Stimulated activated CD4-positive, alpha-beta T cell treated with anti-CD3 and anti-CD28 coated beads, Interleukin-2, amount 100 ng/mL, for 48 hours (primary cell): Measurements from ENCODE around the gene NYAP2.

Source experiments
- DNase-seq, 2 donors: peaks; one replicate each; pipeline ENCODE4 v3.0.0-alpha.2; 2020

NYAP2 gene

DNA sequence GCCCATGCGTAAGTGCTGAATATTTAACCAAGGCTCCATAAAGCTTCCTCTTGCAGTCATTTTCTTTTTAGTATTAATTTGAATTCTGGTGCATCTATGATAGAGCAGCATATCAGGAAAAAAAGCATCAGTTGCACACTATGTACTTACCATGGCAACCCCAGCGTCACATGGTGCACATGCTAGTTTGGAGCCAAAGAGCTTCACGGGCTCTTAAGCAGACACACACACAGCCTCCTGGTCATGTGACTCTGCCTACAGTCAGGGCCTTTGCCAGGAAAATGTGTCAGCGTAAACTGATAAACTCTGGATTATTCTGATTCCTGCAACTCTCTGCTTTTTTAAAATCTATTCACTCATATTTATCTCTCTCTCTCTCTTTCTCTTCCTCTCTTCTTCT, 30.2 kb downstream of the NYAP2 start:
- DNase-seq, result no peak

DNA sequence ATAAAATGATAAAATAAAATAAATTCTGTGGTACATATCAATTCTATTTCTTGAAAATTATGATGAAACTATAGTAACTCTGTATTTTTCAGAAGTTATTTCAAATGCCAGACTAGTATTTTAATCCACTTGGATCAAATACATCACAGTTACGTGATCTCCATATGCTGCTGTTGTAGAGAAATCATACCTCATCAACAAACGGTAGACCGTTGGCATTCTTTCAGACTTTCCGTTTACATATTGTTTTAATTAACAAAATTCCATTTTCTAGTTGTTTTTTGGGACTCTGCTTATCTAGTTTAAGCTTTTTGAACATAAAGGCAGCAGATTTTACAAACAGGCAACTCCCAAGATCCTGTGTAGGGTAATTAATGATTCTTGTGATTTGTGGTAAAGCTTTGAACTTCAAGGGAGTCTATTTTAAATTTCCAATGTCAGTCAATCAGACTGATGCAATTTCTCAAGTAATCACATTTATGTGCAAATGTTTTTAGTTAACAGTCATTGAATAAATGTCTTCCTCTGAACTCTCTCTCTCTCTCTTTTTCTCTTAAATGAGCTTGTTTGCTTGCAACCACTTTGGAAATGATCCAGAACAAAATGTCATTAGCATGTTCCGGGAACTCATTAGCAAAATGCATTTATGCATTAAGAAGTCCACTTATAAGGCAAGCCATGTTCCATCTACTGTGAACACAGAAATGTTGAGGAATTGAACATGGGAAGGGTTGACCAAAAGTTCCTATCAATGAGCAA, 31.8 kb downstream of the NYAP2 start:
- no peak for DNase-seq

DNA sequence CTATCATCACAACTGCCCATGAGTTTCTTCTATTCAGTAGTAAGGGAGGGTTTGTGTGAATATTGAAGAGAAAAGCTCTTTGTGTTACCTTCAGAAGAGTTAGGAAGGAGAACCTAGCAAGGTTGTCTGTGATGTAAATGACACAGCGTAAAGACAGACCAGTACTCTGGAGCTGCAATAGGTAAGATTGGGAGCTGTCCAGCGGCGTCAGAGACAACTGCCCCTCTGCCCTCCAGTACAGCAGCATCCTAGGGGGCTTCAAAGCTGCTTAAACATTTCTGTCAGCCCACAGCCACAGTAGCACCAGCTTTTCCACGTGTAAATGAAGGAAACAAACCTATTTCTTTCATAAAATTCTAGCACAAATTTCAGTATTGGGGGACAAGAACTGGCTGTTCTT, 34.5 kb downstream of the NYAP2 start:
- no peak for DNase-seq

DNA sequence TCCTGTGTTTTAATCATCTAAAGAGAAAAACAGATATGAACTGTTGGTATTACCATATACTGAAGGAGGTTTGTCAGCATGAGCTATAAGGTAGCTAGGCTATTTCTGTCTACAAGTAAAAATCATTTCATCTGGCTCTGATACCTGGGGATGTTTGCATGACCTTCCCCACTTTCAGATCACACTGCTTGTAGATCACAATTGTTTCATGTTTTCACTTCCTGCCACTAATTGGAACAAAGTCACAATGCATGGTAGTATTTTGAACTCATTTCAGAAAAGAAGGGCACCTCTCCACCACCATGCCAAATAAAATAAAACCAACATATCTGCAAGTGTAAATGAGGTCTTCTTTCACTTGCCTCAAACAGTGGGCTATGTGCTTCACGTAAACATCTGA, 37.8 kb downstream of the NYAP2 start:
- DNase-seq, result no peak

DNA sequence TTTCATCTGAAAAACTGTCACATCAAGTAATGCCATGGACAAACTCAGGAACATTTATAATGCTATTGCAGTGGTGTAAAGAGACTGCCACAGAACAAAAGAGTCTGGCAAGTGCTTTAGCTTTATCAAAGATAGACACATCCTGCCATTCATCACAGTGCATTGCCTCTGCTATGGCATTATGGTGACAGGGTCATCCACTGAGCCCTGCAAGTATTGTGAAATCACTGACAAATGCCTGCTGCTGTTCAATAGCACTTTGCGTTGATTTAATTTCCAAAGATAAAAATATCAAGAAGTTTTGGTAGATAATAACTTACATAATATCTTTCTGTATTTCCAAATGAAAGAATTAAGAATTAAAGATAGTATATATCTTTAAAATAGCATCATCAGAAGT, 38.7 kb downstream of the NYAP2 start:
- DNase-seq, result no peak

DNA sequence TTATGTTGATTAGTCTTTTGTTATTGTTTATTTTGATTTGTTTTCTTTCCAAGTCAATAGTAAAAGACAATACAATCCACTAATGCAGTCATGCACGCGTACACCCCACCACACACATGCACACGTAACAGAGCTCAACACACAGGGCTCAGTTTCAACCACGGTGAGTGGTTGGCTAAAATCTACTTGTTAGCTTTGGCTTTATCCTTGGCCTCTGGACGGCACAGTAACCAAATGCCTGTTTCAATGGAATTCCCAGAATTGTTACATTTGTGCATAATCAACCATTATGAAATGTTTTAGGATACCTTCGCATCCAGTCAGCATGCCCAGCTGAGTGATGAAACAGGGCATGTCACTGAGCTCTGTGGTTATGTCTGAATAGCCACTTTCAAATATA, 53.2 kb downstream of the NYAP2 start:
- no peak for DNase-seq

DNA sequence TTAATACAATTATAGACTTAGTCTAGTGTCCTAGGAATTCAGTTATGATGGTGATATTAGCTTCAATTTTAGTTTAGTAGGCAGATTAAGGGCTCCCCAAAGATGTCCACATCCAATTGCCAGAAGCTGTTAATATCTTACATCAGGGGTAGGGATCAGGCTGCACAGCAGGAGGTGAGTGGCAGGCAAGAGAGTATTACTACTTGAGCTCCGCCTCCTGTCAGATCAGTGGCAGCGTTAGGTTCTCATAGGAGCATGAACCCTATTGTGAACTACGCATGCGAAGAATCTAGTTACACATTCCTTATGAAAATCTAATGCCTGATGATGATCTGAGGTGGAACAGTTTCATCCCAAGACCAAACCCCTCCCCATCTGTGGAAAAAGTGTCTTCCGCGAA, 54.9 kb downstream of the NYAP2 start:
- DNase-seq, result no peak

DNA sequence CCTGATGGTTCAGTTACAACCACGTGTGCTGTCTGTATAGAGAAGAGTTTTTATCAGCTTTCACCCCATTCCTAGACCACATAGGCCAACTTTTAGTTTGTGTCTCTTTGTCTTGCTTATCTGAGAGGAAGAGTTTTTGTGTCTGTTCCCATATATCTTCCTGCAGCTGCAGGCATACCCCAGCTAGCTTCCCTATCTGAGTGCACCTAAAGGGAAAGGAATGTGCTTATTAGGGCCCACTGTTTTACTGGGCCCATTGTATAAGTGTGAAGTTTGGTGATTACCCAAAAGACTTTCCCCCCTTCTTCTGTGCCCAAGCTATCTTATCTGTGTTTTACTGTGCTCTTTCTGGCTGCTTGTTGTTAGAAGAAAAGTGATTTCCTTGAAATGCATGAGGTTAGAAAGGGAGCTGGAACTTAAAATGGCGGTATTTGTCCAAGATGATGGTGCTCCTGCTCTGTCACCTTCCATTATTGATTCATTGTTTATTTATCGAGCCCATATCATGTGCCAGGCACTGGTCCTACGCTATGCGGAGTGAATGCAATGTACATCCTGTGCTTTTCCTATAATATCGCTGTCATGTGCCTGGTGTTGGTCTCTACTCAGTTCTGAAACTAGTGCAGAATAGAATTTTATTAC, 57.2 kb downstream of the NYAP2 start:
- no peak for DNase-seq

DNA sequence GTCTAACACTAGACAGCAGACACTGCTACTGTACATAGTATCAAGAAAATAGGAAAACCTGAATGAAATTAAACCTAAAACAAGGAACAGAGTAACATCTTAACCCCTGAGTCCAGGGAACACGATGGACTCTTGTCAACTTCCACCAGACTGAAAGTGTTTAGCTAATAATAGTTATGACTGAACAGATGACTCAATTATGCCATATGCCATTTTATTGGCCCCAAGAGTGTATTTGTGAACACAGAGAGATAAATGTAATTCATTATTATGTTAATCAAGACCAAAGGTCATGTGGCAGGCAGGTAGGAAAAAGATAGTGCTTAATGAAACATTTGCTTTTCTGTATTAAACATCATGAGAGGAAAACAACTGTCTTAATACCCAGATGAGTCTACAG, 58.0 kb downstream of the NYAP2 start:
- DNase-seq, result no peak

DNA sequence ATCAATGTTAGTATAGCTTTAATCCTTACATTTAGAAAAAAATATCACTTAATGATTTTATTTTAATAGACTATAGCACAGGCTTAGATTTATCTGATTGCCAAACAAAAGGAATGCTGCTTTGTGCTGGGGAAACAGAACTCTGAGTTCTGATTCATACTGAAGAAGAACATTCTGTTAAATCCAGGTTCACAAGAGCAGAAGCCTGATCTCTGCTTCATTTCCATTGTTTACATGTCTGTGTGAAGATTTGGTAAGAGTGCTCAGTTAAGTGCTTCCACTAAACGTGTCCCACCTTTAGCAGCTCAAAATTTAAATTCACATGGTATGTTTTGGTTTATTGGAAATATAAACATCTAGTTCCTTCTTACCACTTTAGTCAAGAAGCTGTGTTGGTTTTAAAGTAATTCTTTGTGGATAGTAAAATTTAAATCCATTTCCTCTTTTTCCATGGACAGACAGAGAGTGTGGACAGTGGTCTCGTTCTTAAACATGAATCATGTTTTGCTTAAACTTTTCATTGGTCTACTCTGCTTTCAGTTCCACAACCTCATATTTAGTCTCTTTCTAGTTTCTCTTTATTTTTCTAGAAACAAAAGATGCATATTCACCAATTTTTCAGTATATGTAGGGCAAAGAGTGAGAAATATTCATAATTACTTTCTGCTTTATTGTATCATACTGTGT, 59.1 kb downstream of the NYAP2 start:
- no peak for DNase-seq

DNA sequence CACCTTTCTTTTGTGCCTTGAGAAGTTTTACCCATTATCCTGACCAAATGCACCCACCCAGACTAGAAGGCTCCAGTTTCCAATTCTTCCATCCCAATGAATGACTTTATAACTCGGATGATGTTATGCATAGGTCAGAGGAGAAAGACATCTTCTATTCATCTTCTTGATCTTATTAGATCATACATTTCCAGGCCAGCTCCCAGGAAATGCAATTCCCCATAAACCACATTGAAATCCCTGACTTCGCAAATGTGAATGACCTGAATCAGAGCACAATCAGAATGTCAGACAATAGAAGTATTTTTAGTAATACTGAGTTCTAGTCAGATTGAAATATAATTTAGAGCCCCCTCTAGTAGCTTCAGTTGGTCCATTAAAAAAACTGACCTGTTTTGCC, 62.9 kb downstream of the NYAP2 start:
- no peak for DNase-seq

DNA sequence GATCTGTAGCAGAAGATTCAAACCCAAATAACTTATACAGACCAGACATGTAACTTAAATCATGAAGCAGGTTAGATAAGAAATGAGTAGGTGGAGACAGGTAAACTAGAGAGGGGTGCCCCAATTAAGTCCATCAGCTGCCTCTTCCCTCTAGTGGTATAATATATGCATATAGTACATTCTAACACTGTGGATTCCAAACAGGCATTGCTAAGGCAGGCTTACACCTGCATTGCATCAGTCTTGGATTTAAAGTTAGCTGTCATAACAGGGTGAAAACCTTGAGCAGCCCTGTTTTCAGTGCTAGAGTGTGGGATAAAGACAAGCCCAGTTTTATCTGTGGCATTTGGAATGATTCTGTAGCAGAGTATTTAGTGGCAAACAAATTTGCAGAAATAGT, 63.4 kb downstream of the NYAP2 start:
- DNase-seq, result no peak

DNA sequence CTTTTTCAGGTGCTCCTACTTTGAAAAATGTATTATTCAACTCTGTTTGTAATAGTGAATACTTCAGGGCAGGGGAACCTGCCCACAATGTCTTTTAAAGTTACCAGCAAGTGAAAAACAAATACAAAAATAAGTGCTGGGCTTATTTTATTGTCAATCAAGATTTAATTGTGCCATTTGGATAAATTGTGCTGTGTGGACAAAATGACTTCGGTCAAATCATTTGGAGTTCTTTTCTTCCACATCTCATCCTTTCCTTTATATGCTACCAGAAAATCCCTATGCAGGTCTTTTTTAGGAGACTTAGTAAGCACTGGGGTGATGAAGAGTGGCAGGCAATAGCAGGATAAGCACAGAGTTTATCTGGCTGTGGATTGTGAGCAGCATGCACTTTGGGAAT, 63.9 kb downstream of the NYAP2 start:
- DNase-seq, result no peak

DNA sequence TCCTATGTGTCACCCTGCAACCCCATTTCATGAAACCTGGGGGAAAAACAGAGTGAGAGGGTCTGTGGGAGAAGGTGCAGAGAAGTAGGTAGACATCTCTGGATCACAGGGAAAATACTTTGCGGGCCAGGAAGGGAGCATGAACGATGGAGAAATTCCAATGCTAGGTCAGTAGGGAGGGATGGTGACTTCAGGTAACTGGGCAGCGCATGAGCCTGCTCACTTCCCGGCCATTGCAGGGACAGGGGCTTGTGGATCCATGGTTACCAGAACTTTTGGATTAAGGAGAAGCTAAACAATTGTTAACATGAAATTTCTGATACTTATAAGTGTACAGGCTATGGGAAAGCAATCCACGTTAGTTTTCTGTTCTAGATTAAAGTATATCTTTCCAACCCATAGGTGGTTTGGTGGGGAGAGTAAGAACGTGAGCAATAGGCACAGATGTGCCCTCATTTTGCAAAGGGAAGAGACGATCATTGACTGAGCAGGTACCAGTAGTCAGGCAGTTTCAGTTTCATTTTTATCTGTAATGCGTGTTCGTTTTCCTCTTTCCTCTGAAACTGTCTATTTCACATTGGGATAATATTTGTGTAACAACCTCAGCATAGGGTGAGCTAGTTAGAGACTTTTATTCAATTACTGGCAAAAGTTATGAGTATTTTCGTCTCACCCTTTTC, 65.0 kb downstream of the NYAP2 start:
- no peak for DNase-seq

DNA sequence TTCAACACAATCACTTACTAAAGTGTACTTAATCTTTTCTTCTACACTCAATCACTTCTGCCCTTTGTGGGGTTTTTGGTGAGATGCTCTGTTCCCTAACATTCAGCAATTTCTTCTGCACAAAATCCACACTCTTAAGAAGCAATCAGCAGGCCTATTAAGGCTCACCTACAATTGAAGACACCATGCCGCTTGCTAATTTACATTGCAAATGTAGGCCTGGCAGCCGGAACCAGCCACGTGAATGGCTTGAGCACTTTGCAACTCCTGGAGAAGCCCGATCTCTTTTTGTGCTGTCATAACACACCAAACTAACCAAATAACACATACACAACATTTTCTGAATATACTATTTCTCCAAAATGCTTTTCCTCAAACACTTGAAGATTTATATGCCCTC, 66.3 kb downstream of the NYAP2 start:
- DNase-seq, result no peak

DNA sequence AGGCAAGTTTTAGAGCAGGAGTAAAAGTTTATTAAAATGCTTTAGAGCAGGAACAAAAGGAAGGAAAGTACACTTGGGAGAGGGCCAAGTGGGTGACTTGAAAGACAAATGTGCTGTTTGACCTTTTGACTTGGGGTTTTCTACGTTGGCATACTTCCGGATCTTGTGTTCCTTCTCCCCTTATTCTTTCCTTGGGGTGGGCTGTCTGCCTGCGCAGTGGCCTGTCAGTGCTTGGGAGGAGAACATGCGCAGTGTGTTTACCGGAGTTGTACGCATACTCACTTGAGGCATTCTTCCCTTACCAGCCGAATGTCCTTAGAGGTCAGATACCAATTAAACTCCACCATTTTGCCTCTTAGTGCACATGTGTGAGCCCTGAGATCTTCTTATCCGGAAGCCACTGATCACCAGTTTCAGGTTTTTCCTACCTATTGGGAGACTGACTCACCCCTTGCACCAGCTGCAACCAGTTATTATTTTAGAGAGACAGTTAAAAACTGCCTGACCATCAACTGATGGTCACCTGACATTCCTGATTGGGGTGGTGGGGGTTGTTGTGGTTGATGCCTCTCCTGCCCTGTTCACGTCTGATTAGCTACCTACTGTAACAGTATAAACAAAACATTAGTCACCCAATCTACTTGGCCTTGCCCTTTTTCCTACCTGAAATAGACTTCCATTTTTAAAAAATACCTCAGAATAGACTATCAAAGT, 67.5 kb downstream of the NYAP2 start:
- DNase-seq, result no peak

DNA sequence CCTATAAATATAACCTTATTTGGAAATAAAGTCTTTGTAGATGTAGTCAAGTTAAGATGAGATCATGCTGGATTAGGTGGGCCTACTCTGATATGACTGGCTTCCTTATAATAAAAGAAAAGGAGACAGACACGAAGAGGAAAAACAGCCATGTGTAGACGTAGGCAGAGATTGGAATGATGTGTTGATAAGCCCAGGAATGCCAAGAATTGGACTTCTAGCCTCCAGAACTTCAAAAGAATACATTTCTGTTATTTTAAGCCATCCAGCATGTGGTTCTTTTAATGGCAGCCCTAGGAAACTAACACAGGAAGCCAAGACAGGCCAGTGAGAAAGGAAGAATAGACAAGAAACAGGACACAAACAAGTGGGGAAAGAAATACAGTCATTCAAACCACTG, 68.6 kb downstream of the NYAP2 start:
- no peak for DNase-seq

DNA sequence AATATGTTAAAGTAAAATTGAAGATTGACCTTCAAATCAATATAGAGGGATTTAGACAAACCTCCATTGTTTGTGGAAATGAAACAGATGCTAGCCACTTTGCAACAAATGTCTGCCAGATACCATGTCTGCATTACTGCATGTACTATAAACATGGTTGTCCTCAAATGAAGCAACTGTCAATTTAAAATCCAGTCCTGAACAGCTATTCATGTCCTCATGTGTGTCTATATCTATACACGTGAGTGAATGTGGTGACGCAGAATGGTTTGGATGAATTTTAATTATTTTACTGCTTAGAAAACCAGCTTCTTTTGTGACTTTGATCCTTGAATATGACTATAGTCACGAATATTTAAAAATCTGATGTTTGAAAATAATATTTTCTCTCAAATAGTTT, 71.5 kb downstream of the NYAP2 start:
- no peak for DNase-seq

DNA sequence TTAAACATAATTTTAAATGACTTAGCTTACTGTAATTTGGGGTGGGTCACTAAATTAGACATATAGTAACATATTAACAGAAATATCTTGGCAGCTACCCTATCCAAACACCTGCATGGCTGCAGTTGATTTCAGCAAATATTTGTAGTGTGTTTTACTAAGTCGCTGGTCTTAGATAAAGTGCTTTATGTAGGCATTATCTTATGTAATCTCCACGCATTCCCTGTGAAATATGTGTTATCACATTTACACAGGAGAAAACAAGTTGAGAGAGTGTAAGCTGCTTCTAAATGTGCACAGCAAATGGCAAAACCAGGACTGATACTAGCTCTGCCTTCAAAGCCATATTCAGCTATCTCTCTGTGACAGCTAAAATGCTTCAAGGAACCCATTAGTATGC, 72.0 kb downstream of the NYAP2 start:
- DNase-seq, result no peak

DNA sequence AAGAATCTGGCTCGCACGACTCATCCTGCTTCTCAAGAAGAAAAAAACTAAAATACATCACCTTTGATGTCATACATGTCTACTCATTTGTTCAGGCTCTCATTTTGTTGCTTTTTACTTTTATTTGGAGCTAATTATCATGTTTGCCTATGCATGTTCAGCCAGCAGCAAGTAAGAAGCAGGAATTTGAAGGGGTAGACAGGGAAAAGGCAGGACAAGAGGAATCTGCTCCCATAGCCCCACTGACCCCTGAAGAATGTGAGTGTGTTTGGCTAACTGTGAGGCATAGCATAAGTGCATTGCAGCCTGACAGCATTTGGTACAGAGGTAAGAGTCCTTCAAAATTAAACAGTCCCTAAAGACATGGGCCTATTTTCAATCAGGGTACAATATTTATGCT, 72.7 kb downstream of the NYAP2 start:
- no peak for DNase-seq

DNA sequence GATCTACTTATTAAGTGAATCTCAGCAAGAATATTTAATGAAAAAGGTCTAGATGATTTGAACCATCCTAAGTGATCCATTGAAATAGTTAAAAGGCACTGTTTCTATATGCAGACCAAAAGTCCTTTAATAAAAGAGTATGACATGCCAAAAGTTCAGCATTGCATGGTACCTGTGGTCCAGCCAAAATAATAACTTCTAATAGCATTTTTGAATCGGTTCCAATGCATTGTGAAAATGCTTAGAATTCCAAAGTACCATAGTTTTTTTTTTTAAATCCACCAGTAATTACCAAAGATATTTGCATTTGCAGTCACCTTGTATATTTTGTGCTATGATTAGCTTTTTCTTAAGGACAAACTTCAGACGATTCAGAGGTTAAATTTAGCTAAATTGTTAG, 79.9 kb downstream of the NYAP2 start:
- no peak for DNase-seq

DNA sequence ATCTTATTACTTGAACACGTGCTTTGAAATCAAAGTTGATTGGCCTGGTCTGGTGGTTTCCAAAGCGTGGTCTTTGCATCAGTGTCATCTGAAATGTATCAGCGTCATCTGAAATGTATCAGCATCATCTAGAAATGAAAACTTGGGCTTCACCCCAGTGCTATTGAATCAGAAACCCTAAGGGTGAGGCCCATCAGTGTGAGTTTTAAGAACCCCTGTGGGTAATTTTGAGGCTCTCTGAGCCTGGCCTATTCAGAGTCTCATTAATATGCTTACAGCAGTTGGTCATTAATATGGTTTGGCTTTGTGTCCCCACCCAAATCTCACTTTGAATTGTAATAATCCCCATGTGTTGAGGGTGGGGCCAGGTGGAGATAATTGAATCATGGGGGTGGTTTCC, 85.2 kb downstream of the NYAP2 start:
- DNase-seq, result no peak

DNA sequence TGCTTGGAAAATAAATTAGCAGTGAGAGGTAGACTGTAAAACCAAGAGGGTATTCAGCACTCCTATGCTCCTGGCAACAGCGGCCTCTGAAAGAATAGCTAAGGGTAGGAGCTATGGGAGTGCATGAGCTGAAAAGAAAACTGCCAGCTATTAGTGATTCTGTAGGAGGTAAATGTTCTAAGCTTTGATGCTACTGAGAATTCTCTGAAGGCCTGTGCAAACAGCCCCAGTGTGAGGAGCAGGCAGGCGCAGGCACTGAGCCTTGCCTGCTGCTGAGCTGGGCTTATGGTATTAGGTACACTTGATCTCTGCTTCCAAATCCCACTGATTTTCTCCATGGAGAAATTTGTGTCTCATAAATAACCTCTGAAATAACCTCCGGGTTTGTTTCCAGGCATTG, 86.7 kb downstream of the NYAP2 start:
- DNase-seq, result no peak
